Fibroblast of skin of right biceps (primary cell): ENCODE data around the gene C1QTNF5.

Experiments used
- DNase-seq: peaks from one replicate; pipeline ENCODE4 v3.0.0-alpha.2; 2013

Gene C1QTNF5

DNA sequence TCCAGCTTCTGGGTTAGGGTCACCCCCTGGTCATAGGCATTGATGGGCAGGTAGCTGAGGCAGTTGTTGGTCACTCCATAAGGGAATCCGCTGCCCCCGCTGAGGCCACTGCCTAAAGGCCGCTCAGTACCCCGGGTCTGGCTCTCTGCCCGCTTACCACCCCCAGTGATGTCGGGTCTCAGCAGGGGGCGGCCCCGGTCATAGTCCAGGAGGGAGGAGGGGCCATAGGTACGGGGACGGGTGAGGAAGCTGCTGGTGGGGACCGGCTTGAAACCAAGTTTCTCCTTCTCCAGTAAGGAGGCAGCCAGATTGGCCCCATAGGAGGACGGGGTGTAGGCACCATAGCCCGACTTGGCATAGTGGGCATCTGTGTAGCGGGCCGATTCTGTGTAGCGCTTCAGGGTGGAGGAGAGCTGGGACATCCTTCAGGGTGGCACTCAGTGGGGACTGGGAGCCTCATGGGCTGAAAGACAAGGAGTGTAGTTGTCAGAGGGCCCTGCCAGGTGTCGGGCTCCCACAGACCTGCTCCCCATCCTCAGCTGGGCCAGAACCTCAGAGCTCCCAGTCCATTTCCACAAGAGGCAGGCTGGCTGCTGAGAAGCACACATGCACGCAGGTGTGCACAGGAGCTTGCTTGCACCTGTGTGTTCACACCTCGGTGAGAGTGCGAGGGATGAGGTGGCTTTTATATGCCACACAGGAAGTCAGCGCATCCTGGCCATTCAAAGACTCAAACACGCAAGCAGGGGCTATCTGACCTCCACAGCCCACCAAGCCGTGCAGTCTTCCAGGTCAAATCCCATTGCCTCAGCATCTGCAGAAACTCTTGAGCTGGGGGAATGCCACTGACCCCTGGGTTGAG lies 32.6 kb upstream of the C1QTNF5 start:
- no peak for DNase-seq

DNA sequence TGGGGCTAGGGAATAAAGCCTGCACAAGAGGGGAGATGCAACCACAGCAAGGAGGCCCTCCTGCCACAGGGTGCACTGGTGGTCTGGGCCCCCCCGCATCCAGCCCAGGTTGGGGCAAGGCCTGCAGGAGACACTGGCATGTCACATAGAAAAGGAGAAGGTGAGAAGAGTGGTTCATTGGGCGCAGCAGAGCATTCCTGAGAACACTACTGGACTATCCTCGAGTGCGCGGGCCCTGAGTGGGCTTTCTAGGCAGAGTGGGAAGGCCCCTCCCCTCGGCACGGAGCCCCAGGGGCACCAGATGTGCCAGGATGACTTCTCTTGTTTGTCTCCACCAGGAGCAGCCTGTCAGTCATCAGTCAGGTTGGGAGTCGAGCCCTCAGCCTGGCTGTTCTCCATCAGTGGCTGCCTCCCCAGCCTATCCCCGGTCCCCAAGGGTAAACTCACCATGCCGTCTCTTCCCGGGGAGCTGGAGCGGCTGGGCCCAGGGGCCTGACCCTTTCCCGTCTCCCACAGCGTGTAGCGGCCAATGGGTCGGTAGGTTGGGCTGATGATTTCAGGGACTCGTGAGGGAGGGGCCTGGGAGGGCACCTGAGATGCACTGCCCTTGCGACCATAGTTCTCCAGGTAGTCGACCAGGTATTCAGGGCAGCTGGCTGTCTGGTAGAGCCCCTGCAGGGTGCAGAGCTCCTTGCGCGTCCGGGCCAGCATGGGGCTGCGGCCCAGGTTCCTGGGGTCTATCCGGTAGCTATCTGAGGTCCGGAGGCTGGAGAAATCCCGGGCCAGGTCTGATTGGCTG lies 31.8 kb upstream of the C1QTNF5 start:
- no peak for DNase-seq

DNA sequence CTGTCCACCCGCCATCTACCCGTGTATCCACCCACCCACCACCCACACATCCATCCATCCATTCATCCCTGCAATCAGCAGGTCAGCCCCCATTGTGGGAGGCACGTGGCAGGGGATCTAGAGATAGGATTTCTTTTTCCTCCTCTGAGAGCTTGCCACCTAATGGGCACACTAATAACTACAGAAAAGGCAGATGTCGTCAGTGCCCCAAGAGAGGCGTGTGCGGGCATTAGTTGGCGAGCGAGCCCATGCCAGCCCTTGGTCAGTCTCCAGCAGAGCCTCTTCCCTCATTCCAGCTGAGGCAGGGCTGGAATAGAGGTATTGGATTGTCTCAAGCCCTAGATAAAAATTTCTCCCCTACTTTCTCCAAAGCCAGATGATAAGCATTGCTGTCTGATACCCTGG lies 31.1 kb upstream of the C1QTNF5 start:
- no peak for DNase-seq

DNA sequence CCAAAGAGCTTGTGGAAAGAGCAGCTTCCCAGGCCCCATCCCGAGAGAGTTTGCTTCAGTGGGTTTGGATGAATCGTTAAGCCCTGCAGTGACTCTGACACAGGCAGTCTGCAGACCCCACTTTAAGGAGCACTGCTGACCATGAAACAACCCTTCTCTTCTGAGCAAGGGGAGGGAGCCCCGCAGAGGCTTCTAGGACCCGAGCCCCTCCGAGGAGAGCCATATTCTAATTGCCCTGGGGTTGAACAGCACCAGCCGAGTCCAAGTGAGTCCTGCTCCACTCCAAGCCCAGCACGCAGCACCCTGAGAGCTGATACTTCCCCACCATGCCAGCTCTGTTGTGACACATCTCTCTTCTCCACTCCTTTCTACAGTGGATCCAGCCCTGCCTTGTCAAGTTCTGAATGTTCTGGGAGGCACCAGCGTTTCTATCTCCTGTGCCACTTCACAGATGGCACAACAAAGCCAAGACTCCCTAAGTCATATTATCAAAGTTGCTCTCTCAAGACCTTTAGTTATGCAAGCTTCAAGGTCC lies 30.5 kb upstream of the C1QTNF5 start:
- no peak for DNase-seq

DNA sequence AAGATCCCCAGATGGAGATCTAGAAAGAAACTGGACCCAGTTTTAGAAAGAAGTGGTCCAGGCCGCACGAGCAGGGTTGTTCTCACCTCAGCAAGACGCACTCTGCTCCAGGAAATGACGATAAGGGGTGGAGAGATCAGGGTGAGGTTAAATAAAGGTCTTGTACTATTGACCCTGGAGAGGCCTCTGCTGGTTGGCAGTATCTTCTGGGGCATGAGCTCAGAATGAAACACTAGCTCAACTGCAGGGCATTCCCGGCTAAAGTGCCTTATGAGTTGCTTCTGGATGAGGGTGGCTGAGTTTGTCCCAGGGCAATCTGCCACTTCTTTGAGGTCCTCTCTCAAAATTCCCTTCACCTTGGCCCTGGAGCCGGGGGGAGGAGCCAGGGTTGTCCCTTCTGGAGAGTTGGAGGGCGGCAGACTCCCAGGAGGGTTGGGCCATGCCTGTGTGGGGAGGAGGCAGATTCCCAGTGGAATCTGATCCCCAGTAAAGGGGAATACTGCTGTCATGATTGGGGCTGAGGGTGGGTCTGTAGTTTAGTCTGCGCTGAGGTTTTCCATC lies 29.9 kb upstream of the C1QTNF5 start:
- DNase-seq = no peak

DNA sequence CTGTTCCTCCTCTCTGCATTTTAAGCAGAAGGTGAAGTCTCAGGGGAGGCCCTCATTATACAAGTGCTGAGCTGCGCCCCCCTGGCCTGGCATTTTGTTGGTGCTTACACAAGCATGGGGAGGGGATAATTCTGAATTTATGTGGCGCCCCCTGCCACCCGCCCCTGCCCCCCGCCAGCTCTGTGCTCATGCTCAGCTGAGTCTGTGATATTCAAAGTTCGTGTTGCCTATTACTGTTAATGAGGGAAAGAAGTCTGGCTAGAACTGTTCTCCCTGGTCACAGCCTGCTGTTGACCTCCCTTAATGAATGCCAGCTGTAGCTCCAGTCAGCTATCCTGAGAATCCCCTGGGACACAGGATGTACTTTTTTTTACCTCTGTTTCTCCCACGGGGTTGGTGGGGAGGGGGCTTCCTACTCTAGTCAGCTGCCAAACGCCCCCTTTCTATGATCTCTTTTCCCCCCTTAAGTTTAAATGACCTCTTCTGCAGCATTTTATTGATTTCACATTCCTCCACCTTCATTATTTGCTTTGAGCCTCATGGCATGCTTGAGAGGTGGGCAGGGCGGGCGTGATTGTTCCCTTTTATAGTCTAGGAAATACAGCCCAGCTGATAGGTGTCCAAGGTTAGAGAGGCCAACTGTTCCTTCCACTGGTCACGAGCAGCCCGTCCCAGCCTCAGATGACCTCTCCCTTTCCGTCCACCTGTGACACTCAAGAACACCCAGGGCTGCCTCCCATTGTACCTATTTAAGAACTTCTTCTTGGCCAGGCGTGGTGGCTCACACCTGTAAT lies 28.6 kb upstream of the C1QTNF5 start:
- no peak for DNase-seq

DNA sequence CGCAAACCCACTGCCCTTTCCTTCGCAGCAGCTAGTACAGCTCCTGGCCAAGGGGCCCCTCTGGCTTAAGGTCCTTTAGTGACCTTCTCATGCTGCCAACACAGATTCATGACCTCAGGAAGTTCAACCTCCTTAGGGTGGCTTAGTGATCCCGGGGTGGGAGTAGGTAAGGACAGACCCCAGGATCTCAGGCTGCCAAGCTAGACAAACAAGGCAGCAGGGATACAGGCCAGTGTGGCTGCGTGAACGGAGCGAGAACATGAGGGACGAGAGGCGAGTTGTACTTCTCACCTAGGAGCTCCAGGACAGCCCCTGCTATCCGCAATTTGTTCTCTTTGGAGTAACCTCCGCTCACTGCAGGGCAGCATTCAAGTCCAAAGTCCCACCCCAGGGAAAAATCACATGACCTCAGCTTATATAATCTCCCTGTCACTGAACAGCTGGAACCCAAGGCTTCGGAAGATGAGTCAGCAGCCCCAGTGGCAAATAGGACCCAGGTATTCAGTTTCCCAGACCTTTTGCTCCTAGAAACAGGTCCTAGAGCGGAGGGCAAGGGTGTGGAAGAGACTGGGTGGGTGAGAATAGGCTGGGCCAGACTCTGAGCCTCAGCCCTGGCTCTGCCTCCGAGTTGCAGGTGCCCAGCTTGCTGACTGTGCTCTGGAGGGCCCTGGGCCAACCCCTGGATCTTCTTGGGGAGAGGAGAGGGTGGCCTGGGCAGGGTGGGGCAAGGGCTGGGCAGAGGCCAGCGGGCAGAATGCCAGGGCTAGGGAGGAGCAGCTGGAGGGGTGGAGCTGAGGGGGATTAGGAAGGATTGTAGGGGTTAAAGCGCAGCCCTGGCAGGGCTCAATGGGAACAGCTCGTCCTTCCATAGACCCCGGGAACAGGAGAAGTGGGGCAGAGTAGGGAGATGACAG lies 27.7 kb upstream of the C1QTNF5 start:
- no peak for DNase-seq

DNA sequence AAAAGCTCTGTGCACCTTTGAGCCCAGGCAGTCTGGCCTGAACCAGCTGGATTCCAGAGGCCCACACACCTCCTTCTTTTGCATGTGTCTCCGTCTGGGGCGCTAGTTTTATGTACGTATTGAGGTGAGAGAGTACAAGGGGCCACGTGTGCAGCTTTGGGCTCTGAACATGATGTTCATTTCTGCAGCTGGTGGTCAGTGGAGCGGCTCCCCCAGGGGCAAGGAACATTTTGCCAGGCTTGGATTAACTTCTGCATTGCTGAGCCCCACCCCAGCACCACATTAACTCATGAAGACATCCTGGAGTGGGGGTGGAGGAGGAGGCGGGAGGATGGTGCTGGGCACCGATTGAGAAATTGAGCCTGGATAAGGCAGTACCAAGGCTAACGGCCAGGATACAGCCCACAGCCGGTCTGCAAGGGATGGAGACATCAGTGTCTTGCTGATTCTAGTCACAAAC lies 27.0 kb upstream of the C1QTNF5 start:
- no peak for DNase-seq

DNA sequence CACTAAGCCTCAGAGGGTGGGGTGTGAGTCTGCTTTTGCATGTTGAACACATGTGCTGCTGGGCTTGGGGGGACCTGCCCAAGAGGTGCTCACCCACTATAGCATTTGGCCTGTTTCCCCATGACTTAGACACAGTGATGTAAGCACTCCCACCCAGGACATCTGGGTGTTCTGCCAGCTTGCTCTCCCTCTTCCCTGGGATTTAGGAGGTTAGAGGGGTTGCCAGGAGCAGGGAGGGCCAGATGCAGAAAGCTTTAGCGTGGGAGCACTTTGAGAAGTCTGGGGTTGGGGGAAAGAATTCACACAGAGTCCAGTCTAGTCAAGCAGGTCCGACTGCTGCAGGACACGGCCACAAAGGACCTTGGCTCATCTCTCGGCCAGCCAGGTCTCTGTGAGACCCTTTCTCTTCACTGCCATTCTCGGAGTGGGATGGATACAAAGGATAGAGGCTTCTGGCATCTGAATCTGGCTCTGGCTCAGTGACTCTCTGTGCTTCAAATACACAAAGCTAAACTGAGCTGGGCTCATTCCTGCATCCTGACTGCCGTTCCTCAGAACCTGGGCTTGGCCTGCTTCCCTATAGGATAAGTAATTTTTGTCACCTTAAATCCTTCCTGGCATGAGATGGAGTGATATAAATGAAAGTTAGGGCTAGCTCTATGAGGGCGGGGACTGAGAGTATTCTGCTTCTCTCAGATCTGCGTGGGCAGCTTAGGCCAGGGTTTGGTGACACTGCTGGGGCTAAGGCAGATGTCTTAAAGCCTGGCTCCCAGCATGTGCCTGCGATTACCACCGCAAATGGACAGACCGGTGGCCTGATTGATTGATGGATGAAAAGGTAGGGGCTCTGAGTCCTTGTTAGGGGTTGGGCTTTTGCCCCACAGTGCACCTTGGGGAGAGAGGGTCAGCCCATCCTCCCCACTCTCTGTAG lies 26.3 kb upstream of the C1QTNF5 start:
- DNase-seq = no peak

DNA sequence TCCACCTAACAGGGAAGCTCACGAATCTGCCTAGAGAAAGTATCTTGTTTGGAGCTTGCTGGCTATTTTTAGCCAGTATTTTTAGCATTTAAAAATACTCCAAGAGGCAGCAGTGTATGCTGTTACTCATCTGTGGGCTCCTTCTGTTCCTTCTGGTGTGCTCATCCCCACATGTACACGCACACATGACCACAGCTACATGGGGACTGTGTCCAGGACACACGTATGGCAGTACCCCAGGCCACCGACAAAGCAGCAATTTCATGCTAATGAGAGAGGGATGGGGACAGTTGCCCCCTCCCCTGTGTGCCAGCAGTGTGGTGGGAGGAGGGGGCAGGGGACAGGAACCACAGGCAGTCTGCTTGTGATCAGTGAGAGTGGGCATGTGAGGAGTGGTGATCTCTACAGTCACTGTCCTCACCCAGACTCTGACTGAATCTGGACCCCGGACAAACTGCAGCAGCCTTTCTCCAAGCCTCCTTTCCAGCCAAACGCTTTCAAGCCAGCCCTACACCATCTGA lies 24.4 kb upstream of the C1QTNF5 start:
- DNase-seq = peak; percentile 43

DNA sequence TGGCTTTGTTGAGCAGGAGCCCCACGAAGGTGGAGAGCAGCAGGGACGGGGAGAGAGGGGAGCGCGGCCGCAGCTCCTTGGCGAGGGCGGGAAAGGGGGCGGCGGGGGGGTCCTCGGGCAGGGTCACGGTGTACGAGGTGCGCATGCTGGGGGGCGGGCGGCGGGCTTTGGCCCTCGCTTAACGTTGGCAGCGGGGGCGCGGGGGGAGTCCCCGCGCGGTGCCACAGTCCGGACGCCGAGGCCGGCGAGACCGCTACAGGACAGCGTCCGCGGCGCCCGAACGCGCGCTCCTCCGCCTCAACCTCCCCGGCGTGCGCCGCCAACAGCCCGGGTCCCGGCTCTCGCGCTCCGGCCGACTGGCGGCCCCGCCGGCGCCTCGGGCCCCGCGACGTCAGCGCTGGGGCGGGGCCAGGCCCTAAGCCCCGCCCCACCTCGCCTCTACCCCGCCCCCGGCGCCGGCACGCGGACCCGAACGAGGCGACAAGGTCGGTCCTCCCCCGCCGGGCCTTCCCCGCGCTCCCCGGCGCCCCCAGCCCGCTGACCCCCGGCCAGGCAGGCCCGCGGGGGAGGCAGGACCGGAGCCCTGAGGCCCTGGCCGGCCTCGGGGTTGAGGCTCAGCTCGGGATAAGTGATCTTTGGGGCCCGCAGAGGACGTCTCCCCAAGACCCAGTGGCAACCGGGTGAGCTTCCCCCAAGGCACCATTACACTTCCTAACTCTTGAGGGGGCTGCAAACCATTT lies 23.3 kb upstream of the C1QTNF5 start:
- peak; percentile 53 for DNase-seq

DNA sequence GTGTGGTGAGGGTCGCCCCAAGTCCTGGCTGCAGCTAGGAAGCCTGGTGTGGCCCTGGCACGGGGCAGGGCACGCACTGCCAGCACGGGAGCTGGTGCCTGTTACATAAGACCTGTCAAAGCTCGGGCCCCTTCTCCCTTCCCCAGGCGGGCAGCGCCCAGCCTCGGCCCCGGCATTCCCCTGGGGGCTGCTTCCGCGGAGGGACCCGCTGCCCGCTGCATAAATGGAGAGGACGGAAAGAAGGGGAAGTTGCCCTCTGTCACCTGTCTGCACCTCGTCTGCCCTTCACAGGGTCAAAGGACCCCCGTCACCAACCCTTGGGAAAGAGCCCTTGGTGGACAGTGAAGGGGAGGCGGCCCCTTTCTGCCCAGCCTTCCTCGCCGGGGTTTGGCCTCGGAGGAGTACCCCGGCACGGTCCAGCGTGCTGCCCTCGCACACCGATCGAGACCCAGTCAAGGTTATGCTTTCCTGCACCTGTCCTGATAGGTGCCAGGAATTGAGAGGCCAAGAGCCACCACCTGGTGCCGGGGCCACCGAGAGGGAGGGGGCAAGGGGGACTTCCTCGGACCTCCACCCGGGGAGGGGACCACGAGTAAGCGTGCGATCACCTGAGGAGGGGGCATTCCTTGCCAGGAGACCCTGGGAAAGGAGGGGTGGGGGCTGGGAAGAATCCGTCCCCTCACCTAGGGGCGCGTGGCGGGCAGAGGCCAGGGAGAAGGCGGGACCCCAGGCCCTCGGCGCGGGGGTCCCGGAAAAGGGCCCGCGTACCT lies 22.6 kb upstream of the C1QTNF5 start:
- no peak for DNase-seq

DNA sequence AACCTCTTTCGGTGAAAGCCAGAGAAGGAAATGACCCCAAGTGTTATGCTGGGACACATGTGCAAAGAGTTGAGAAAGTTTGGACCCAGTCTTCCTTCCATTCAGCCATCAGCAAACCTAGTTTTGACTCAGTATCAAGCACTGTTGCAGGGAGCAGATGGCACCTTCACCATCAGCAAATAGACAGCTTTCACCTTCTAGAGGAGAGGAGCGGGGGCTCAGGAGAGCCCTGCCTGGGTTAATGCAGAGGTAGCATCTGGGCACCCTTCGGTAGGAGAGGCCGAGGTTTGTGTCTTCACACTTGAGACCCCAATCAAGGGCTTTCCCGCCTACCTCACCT lies 22.0 kb upstream of the C1QTNF5 start:
- DNase-seq = no peak

DNA sequence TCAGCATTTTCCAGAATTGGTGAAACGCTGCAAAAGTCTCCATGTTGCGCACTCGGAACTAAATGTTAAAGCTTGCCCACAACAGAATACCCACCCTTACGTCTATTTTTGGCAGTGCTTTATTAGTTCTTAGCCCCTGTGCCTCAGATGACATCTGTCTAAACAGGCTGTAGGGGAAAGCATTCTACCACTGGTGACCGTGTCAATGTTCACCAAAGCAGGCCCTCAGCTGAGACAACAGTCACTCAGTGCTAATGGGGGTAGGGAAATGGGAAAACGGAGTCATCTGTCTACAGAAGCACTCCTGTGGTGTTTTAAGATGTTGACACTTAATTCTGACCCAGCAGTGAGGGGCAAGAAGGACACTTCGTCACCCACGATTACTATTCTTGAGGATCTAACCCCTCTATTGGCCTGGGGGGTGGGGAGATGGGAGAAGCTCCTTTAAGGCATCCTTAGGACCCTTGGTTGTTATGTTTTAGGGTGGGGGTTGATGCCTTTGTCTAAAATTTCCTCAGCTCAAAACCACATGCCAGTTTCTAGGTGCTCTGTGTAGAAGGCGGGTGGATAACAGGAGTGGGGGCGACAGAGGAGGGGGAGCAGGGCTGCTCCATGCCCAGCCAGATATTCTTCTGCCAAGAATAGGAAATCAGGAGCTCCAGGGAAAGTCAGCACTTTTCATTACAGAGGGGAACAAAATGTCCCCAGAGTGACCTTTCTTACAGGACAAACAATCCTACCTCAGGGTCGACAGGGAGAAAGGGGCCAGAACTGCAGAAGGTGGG lies 21.4 kb upstream of the C1QTNF5 start:
- DNase-seq = no peak

DNA sequence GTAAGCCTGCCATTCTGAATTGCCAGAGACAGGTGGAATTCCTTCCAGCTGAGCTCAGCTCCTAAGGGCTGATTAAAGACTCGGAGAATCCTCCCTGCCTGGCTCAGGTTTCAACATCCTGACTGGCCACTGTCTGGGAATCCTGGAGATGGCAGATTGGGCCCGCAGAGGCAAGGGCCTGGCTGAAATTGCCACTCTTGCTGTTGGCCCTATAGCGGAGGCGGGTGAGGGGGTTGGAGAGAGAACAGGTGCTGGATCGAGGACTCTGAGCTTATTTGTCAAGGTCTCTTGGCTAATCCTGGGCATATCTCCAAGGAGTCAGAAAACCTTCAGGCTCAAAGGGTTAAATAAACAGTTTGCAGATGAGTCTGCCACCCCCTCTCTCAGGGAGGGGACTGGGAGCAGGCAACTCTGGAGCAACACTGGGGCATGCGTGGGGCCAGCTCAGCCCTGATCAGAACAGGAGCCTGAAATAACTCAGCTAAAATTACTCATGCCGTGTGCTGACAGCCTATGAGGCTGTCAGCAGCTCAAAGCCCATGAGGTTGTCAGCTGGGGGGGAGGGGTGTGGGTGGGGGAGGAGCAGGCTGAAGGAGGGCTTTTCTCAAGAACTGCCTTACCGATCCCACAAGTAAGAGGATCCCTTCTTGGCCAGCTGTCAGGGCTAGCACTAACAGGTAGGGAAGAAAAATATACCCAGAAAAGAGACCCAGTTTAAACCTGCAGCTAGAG lies 20.5 kb upstream of the C1QTNF5 start:
- peak; percentile 88 for DNase-seq

DNA sequence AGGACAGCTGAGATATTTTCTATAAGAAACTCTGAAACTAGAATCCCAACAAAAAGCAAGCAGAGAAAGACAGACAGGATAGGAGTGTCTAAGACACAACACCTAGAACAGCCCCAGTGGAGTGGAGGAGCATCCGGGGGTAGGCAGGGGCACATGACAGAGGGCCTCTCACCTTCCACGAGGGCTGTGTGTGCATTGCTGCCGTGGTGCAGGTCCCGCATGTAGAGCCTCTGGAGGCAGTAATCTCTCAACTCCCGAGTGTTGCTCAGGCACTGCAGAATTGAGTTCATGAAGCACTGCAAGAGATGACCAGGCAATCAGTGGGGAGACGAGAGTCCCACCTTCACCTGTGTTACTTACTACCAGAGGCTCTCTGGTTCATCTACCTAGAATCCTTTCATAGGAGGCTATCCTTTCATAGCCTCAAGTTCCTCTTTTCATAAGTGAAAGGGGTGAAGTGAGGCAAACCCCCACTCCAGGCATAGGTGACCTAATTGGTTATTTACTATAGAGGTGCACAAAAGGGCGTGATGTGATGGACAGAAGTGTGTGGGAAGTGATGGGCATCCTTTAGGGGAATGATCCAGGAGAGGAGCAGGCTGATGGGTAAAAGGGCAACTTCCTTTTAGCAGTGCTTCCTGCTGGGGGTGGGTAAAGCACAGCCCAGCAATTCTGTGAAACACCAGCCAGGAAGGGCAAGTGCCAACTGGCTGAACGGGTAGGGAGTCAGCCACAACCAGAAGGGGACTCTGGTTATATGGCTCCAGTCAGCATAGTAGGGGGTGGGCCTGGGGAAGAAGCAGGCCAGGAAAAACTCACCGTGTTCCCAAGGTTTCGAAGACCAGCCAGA lies 18.9 kb upstream of the C1QTNF5 start:
- DNase-seq = no peak
